Uterus (tissue), 2 donors: ENCODE results near the gene ABLIM2.

Experiments used
- CTCF ChIP-seq, 4 experiments: fragments of 200-600 bp in 2 of 4; fragments of 450-650 bp in 2 of 4; sonication (generic) in 2 of 4; IDR thresholded peaks; one replicate each; pipeline ENCODE4 v1.5.1; 2016 to 2019; ENCODE audit warnings: antibody characterized with exemption in 4 of 4, mild to moderate bottlenecking in 2 of 4, moderate library complexity in 1 of 4
- POLR2A ChIP-seq, 2 donors: fragments of 450-650 bp; IDR thresholded peaks; one replicate each; pipeline ENCODE4 v1.6.1; 2016; ENCODE audit warnings: antibody characterized with exemption in 2 of 2, mild to moderate bottlenecking in 1 of 2, moderate library complexity in 1 of 2

DNA sequence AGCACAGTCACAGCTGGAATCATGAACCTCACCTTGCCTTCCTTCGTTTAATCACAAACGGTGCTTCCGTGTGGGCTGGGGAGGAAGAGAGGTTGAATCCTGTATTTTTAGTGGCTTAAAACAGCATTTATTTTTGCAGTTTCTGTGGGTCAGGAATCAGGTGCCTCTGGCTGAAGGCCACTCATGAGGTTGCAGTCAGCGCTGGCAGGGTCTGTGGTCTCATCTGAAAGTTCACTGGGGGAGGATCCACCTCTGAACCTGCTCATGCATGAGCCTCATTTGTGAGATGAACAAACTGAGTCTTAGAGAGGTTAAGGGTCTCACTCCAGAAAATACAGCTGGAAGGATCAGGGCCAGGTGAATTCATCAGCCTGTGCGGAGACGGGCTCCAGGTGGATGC lies 17.1 kb upstream of the ABLIM2 start:
- TF ChIP-seq CTCF (IDR thresholded peaks at IDR 0.05): no peak
- TF ChIP-seq POLR2A (IDR thresholded peaks at IDR 0.05): no peak
